ENCODE results near the gene NR2F6.
A peak's percentile ranks its signal among the peaks of the same experiment; 100 is the strongest.

Gene NR2F6

GRCh38 chr19:17237747-17238706 lies 7.7 kb downstream of the NR2F6 start:
- H3K4me2 ChIP-seq (ENCODE audit: low read depth, low read length, poor library complexity, severe bottlenecking): no peak overlapping the region
- H2AFZ ChIP-seq (ENCODE audit: low read length): no peak overlapping the region
- H3K4me1 ChIP-seq (ENCODE audit: insufficient read depth, low read length, poor library complexity, severe bottlenecking): peaks cover 32% of the 10 kb centered on the region
- no peaks in the 10 kb centered on the region for H3K27me3 ChIP-seq (ENCODE audit: insufficient read depth, low read length, poor library complexity, severe bottlenecking)
- peaks cover 4% of the 10 kb centered on the region; the same call in 1 of the 2 replicates for H3K36me3 ChIP-seq (ENCODE audit: insufficient read depth, low read length)
- H3K9ac ChIP-seq (ENCODE audit: low read depth, low read length, poor library complexity, severe bottlenecking): no peak overlapping the region
- TF ChIP-seq EZH2phosphoT487 (IDR thresholded peaks at IDR 0.05; ENCODE audit: borderline replicate concordance) (no peak), CTCF (conservative IDR thresholded peaks at IDR 0.05; ENCODE audit: low read length) (no peak)
- H3K9me2 ChIP-seq (replicated peaks; ENCODE audit: low read depth, low read length): no peaks in the 10 kb centered on the region
- H3F3A ChIP-seq (ENCODE audit: low read depth): no peaks in the 10 kb centered on the region
- H3K4me3 ChIP-seq (ENCODE audit: low read length, poor library complexity, severe bottlenecking): no peak overlapping the region
- H4K20me1 ChIP-seq (ENCODE audit: insufficient read depth, low read length, poor library complexity, severe bottlenecking): peaks cover 12% of the 10 kb centered on the region
- H3K9me3 ChIP-seq (ENCODE audit: insufficient read depth, low read depth, low read length): no peaks in the 10 kb centered on the region
- peaks cover 46% of the 10 kb centered on the region for H3K79me2 ChIP-seq (ENCODE audit: insufficient read depth, low read length)

GRCh38 chr19:17236811-17237543 lies 8.7 kb downstream of the NR2F6 start:
- Histone ChIP-seq H3K4me2 (ENCODE audit: low read depth, low read length, poor library complexity, severe bottlenecking) (peak overlapping the region; percentile 73), H3K27me3 (ENCODE audit: insufficient read depth, low read length, poor library complexity, severe bottlenecking) (no peaks in the 10 kb centered on the region), H3K4me1 (ENCODE audit: insufficient read depth, low read length, poor library complexity, severe bottlenecking) (peaks cover 26% of the 10 kb centered on the region), H3F3A (ENCODE audit: low read depth) (no peaks in the 10 kb centered on the region), H3K4me3 (ENCODE audit: low read length, poor library complexity, severe bottlenecking) (peak overlapping the region; percentile 67), H4K20me1 (ENCODE audit: insufficient read depth, low read length, poor library complexity, severe bottlenecking) (peaks cover 6% of the 10 kb centered on the region), H3K9me3 (ENCODE audit: insufficient read depth, low read depth, low read length) (no peaks in the 10 kb centered on the region), H3K79me2 (ENCODE audit: insufficient read depth, low read length) (peaks cover 42% of the 10 kb centered on the region), H3K36me3 (ENCODE audit: insufficient read depth, low read length) (peaks cover 7% of the 10 kb centered on the region; the same call in 1 of the 2 replicates), H3K9me2 (replicated peaks; ENCODE audit: low read depth, low read length) (no peaks in the 10 kb centered on the region), H3K9ac (ENCODE audit: low read depth, low read length, poor library complexity, severe bottlenecking) (peak overlapping the region; percentile 55), H2AFZ (ENCODE audit: low read length) (no peak overlapping the region)
- TF ChIP-seq EZH2phosphoT487 (IDR thresholded peaks at IDR 0.05; ENCODE audit: borderline replicate concordance) (no peak), CTCF (conservative IDR thresholded peaks at IDR 0.05; ENCODE audit: low read length) (no peak)

GRCh38 chr19:17235971-17236777 lies 9.5 kb downstream of the NR2F6 start:
- Histone ChIP-seq H3K4me2 (ENCODE audit: low read depth, low read length, poor library complexity, severe bottlenecking) (peak overlapping the region; percentile 89), H3K9me2 (replicated peaks; ENCODE audit: low read depth, low read length) (no peaks in the 10 kb centered on the region), H3K27me3 (ENCODE audit: insufficient read depth, low read length, poor library complexity, severe bottlenecking) (no peaks in the 10 kb centered on the region), H2AFZ (ENCODE audit: low read length) (peak overlapping the region; percentile 72; the same call in 1 of the 2 replicates), H3K36me3 (ENCODE audit: insufficient read depth, low read length) (peaks cover 11% of the 10 kb centered on the region; the same call in 1 of the 2 replicates), H3K4me3 (ENCODE audit: low read length, poor library complexity, severe bottlenecking) (peak overlapping the region; percentile 79), H3K79me2 (ENCODE audit: insufficient read depth, low read length) (peaks cover 39% of the 10 kb centered on the region), H3K9me3 (ENCODE audit: insufficient read depth, low read depth, low read length) (no peaks in the 10 kb centered on the region), H4K20me1 (ENCODE audit: insufficient read depth, low read length, poor library complexity, severe bottlenecking) (peaks cover 7% of the 10 kb centered on the region), H3K4me1 (ENCODE audit: insufficient read depth, low read length, poor library complexity, severe bottlenecking) (peaks cover 23% of the 10 kb centered on the region), H3K9ac (ENCODE audit: low read depth, low read length, poor library complexity, severe bottlenecking) (peak overlapping the region; percentile 80), H3F3A (ENCODE audit: low read depth) (no peaks in the 10 kb centered on the region)
- TF ChIP-seq CTCF (conservative IDR thresholded peaks at IDR 0.05; ENCODE audit: low read length) (no peak), EZH2phosphoT487 (IDR thresholded peaks at IDR 0.05; ENCODE audit: borderline replicate concordance) (no peak)
